HEK293 (cell line): Measurements from ENCODE around the gene SPACA4.

Experiments
- CTCF ChIA-PET: fragments of 350-600 bp; formaldehyde crosslinking; extraction: SDS; loops from one replicate; lab custom pipeline; 2021; ENCODE audit warnings: antibody characterized with exemption; lab: Yijun Ruan, JAX
- POLR2A ChIA-PET: fragments of 300-600 bp; formaldehyde crosslinking; extraction: SDS; loops from one replicate; lab custom pipeline; 2020; ENCODE audit warnings: antibody characterized with exemption, inconsistent platforms; lab: Yijun Ruan, JAX
- H3K27ac ChIP-seq: fragments of 200-500 bp; sonication (Bioruptor generic); 2 replicates; pipeline ENCODE4 v1.5.1; 2014; ENCODE audit warnings: low read depth, low read length, control low read depth, inconsistent platforms; ENCODE audit errors: extremely low read depth
- H3K36me3 ChIP-seq, 2 experiments: fragments of 200-500 bp in 1 of 2; sonication (Bioruptor generic) in 1 of 2; 1 replicate in 1 of 2; 2 replicates in 1 of 2; pipeline ENCODE4 v1.5.1; 2014 to 2017; ENCODE audit warnings: inconsistent platforms in 2 of 2, low read length in 2 of 2; ENCODE audit not compliant: control insufficient read depth in 2 of 2, insufficient read depth in 1 of 2
- H3K4me1 ChIP-seq: fragments of 200-500 bp; sonication (Bioruptor generic); 2 replicates; pipeline ENCODE4 v1.5.1; 2014; ENCODE audit warnings: mild to moderate bottlenecking, low read length, inconsistent platforms; ENCODE audit not compliant: control insufficient read depth, insufficient read depth
- H3K4me3 ChIP-seq: 2 replicates; pipeline ENCODE4 v1.5.1; 2011; ENCODE audit warnings: low read depth, mild to moderate bottlenecking, control low read depth, low read length, moderate library complexity
- H3K9me3 ChIP-seq: fragments of 200-500 bp; sonication (Bioruptor generic); 2 replicates; pipeline ENCODE4 v1.5.1; 2014; ENCODE audit warnings: low read depth, low read length, inconsistent platforms; ENCODE audit not compliant: control insufficient read depth, insufficient read depth
- BCL6B ChIP-seq: fragments of 450-650 bp; formaldehyde crosslinking; IDR thresholded peaks from 2 replicates; pipeline ENCODE4 v1.5.1; 2017; ENCODE audit warnings: missing biosample characterization, missing genetic modification characterization
- OVOL3 ChIP-seq: fragments of 450-650 bp; formaldehyde crosslinking; IDR thresholded peaks from 2 replicates; pipeline ENCODE4 v1.5.1; 2016; ENCODE audit warnings: missing biosample characterization, missing genetic modification characterization
- PRDM1 ChIP-seq: fragments of 450-650 bp; formaldehyde crosslinking; IDR thresholded peaks from 2 replicates; pipeline ENCODE4; 2016; ENCODE audit warnings: missing biosample characterization, missing genetic modification characterization
- SP3 ChIP-seq: fragments of 450-650 bp; formaldehyde crosslinking; IDR thresholded peaks from 2 replicates; pipeline ENCODE4 v1.5.1; 2016; ENCODE audit warnings: missing biosample characterization, missing genetic modification characterization
- ZIC2 ChIP-seq: fragments of 450-650 bp; formaldehyde crosslinking; IDR thresholded peaks from 2 replicates; pipeline ENCODE4 v1.5.1; 2016; ENCODE audit warnings: missing biosample characterization, missing genetic modification characterization
- ZNF121 ChIP-seq: fragments of 450-650 bp; formaldehyde crosslinking; IDR thresholded peaks from 2 replicates; pipeline ENCODE4 v1.5.1; 2016; ENCODE audit warnings: missing biosample characterization, missing genetic modification characterization
- ZNF138 ChIP-seq: fragments of 450-650 bp; formaldehyde crosslinking; IDR thresholded peaks from 2 replicates; pipeline ENCODE4 v1.5.1; 2016; ENCODE audit warnings: missing biosample characterization, missing genetic modification characterization, borderline replicate concordance
- ZNF157 ChIP-seq: fragments of 450-650 bp; formaldehyde crosslinking; IDR thresholded peaks from 2 replicates; pipeline ENCODE4 v1.5.1; 2016; ENCODE audit warnings: missing biosample characterization, missing genetic modification characterization
- ZNF16 ChIP-seq: fragments of 450-650 bp; formaldehyde crosslinking; IDR thresholded peaks from 2 replicates; pipeline ENCODE4 v1.5.1; 2016; ENCODE audit warnings: low read depth, missing biosample characterization, missing genetic modification characterization
- ZNF366 ChIP-seq: fragments of 450-650 bp; formaldehyde crosslinking; conservative IDR thresholded peaks from 2 replicates; pipeline ENCODE4 v1.5.1; 2016; ENCODE audit warnings: missing biosample characterization, missing genetic modification characterization
- ZNF596 ChIP-seq: fragments of 450-650 bp; IDR thresholded peaks from 2 replicates; pipeline ENCODE4 v1.5.0; 2018; ENCODE audit warnings: missing biosample characterization, mild to moderate bottlenecking, missing genetic modification characterization, moderate library complexity
- ZNF768 ChIP-seq: fragments of 450-650 bp; formaldehyde crosslinking; IDR thresholded peaks from 2 replicates; pipeline ENCODE4 v1.5.1; 2018; ENCODE audit warnings: missing biosample characterization, mild to moderate bottlenecking, missing genetic modification characterization
- ZNF776 ChIP-seq: fragments of 450-650 bp; formaldehyde crosslinking; IDR thresholded peaks from 2 replicates; pipeline ENCODE4 v1.5.0; 2017; ENCODE audit warnings: missing biosample characterization, missing genetic modification characterization, borderline replicate concordance
- ZNF777 ChIP-seq: fragments of 450-650 bp; formaldehyde crosslinking; IDR thresholded peaks from 2 replicates; pipeline ENCODE4 v1.5.1; 2017; ENCODE audit warnings: missing biosample characterization, missing genetic modification characterization, borderline replicate concordance
- ZSCAN4 ChIP-seq: fragments of 450-650 bp; formaldehyde crosslinking; IDR thresholded peaks from 2 replicates; pipeline ENCODE4 v1.5.1; 2017; ENCODE audit warnings: missing biosample characterization, missing genetic modification characterization
- TF ChIP-seq, protein P1 (sequence below): fragments of 450-650 bp; formaldehyde crosslinking; IDR thresholded peaks from 2 replicates; pipeline ENCODE4 v1.5.1; 2016; ENCODE audit warnings: missing biosample characterization, missing genetic modification characterization, borderline replicate concordance
- TF ChIP-seq, protein P2 (sequence below): fragments of 450-650 bp; formaldehyde crosslinking; IDR thresholded peaks from 2 replicates; pipeline ENCODE4 v1.5.1; 2017; ENCODE audit warnings: missing biosample characterization, missing genetic modification characterization
- TF ChIP-seq, protein P3 (sequence below): fragments of 450-650 bp; formaldehyde crosslinking; IDR thresholded peaks from 2 replicates; pipeline ENCODE4 v1.5.1; 2016; ENCODE audit warnings: missing biosample characterization, missing genetic modification characterization
- TF ChIP-seq, protein P4 (sequence below): fragments of 450-650 bp; formaldehyde crosslinking; IDR thresholded peaks from 2 replicates; pipeline ENCODE4 v1.5.1; 2016; ENCODE audit warnings: missing biosample characterization, missing genetic modification characterization

Gene SPACA4

GRCh38 chr19:48648134-48648533 lies 41.6 kb downstream of the SPACA4 start:
- Histone ChIP-seq H3K4me1 (peaks cover 9% of the 10 kb centered on the region), H3K9me3 (no peaks in the 10 kb centered on the region), H3K36me3 (no peaks in the 10 kb centered on the region), H3K27ac (no peak overlapping the region), H3K4me3 (no peak overlapping the region)
- POLR2A ChIA-PET, result no interaction called here
- CTCF ChIA-PET, result interaction anchor here (0.6 kb wide), 1 partner anchor 194 kb away, joined by 3 read pairs; no protein-coding TSS in a partner anchor
- TF ChIP-seq ZNF366, result peak; percentile 39; the same call in 1 of the 2 replicates
- TF ChIP-seq, protein P1, sequence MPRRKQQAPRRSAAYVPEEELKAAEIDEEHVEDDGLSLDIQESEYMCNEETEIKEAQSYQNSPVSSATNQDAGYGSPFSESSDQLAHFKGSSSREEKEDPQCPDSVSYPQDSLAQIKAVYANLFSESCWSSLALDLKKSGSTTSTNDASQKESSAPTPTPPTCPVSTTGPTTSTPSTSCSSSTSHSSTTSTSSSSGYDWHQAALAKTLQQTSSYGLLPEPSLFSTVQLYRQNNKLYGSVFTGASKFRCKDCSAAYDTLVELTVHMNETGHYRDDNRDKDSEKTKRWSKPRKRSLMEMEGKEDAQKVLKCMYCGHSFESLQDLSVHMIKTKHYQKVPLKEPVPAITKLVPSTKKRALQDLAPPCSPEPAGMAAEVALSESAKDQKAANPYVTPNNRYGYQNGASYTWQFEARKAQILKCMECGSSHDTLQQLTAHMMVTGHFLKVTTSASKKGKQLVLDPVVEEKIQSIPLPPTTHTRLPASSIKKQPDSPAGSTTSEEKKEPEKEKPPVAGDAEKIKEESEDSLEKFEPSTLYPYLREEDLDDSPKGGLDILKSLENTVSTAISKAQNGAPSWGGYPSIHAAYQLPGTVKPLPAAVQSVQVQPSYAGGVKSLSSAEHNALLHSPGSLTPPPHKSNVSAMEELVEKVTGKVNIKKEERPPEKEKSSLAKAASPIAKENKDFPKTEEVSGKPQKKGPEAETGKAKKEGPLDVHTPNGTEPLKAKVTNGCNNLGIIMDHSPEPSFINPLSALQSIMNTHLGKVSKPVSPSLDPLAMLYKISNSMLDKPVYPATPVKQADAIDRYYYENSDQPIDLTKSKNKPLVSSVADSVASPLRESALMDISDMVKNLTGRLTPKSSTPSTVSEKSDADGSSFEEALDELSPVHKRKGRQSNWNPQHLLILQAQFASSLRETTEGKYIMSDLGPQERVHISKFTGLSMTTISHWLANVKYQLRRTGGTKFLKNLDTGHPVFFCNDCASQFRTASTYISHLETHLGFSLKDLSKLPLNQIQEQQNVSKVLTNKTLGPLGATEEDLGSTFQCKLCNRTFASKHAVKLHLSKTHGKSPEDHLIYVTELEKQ, result no peak

DNA sequence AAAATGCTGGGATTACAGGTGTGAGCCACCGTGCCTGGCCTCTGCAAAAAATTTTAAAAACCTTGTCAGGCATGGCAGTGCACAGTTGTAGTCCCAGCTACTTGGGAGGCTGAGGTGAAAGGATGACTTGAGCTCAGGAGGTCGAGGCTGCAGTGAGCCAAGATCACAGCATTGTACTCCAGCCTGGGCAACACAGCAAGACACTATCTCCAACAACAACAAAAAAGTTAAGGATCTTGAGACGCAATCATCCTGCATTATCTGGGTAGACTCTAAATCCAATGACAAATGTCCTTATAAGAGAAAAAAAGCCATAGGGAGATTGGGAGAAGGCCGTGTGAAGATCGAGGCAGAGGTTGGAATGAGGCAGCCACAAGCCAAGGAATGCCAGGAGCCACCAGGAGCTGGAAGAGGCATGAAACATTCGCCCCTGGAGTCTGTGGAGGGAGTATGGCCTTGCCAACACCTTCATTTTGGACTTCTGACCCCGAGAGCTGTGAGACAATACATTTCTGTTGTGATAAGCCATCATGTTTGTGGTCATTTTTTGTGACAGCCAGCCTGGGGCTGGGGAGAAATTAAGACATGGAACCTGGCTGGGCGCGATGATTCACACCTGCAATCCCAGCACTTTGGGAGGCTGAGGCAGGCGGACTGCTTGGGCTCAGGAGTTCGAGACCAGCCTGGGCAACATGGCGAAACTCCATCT lies 44.6 kb downstream of the SPACA4 start:
- Histone ChIP-seq H3K4me3 (no peak overlapping the region), H3K27ac (no peak overlapping the region), H3K9me3 (no peaks in the 10 kb centered on the region), H3K4me1 (peaks cover 6% of the 10 kb centered on the region), H3K36me3 (no peaks in the 10 kb centered on the region; a peak in 1 of 3 replicates)
- ChIA-PET CTCF (interaction anchor here (0.6 to 1.8 kb wide), 5 partner anchors 23 to 549 kb away, joined by 3 to 7 read pairs (median 5); no protein-coding TSS in a partner anchor), POLR2A (interaction anchor here (1.5 kb wide), 1 partner anchor 32 kb away, joined by 3 read pairs; the partner anchor contains the start of genes RPL18 and SPHK2)
- TF ChIP-seq ZNF776 (no peak), ZNF121 (tag by site-specific recombination) (peak; percentile 79; the same call in 1 of the 2 replicates)

DNA sequence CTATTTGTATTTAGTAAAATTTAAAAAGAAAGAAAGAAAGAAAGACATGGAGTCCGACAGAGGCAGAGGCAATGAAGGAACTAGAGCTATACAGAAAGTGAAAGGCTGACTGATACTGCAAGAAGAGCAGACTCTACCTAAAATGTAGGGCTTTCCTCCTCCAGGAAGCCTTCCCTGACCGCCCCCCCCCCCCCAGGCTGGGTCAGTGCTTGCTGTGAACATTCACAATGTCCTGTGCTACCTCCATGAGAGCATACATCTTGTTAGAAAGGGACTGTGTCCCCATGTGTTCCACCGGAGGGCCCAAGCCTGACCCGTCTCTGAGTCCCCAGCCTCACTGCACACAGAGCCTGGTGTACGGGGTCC lies 45.1 kb downstream of the SPACA4 start:
- no peak overlapping the region for H3K27ac ChIP-seq
- no peaks in the 10 kb centered on the region; a peak in 1 of 3 replicates for H3K36me3 ChIP-seq
- peaks cover 6% of the 10 kb centered on the region for H3K4me1 ChIP-seq
- no peak overlapping the region for H3K4me3 ChIP-seq
- TF ChIP-seq ZNF138 (no peak), ZNF777 (tag by site-specific recombination) (no peak), ZNF16 (no peak), OVOL3 (tag by site-specific recombination) (no peak), SP3 (tag by site-specific recombination) (no peak), ZNF768 (tag by site-specific recombination) (no peak), BCL6B (no peak), ZIC2 (no peak), PRDM1 (tag by site-specific recombination) (no peak), ZNF596 (tag by site-specific recombination) (no peak), ZNF157 (no peak), ZSCAN4 (tag by site-specific recombination) (no peak)
- TF ChIP-seq, protein P2, sequence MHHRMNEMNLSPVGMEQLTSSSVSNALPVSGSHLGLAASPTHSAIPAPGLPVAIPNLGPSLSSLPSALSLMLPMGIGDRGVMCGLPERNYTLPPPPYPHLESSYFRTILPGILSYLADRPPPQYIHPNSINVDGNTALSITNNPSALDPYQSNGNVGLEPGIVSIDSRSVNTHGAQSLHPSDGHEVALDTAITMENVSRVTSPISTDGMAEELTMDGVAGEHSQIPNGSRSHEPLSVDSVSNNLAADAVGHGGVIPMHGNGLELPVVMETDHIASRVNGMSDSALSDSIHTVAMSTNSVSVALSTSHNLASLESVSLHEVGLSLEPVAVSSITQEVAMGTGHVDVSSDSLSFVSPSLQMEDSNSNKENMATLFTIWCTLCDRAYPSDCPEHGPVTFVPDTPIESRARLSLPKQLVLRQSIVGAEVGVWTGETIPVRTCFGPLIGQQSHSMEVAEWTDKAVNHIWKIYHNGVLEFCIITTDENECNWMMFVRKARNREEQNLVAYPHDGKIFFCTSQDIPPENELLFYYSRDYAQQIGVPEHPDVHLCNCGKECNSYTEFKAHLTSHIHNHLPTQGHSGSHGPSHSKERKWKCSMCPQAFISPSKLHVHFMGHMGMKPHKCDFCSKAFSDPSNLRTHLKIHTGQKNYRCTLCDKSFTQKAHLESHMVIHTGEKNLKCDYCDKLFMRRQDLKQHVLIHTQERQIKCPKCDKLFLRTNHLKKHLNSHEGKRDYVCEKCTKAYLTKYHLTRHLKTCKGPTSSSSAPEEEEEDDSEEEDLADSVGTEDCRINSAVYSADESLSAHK (tag by site-specific recombination), result no peak
- TF ChIP-seq, protein P3, sequence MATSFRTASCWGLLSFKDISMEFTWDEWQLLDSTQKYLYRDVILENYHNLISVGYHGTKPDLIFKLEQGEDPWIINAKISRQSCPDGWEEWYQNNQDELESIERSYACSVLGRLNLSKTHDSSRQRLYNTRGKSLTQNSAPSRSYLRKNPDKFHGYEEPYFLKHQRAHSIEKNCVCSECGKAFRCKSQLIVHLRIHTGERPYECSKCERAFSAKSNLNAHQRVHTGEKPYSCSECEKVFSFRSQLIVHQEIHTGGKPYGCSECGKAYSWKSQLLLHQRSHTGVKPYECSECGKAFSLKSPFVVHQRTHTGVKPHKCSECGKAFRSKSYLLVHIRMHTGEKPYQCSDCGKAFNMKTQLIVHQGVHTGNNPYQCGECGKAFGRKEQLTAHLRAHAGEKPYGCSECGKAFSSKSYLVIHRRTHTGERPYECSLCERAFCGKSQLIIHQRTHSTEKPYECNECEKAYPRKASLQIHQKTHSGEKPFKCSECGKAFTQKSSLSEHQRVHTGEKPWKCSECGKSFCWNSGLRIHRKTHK (tag by site-specific recombination), result no peak
- TF ChIP-seq, protein P4, sequence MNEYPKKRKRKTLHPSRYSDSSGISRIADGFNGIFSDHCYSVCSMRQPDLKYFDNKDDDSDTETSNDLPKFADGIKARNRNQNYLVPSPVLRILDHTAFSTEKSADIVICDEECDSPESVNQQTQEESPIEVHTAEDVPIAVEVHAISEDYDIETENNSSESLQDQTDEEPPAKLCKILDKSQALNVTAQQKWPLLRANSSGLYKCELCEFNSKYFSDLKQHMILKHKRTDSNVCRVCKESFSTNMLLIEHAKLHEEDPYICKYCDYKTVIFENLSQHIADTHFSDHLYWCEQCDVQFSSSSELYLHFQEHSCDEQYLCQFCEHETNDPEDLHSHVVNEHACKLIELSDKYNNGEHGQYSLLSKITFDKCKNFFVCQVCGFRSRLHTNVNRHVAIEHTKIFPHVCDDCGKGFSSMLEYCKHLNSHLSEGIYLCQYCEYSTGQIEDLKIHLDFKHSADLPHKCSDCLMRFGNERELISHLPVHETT (tag by site-specific recombination), result no peak
- TF ChIP-seq, all 188 proteins: peak for 0
- H3K9me3 ChIP-seq, result no peaks in the 10 kb centered on the region
- POLR2A ChIA-PET, result no interaction called here
- CTCF ChIA-PET, result interaction anchor here (1.0 to 1.8 kb wide), 2 partner anchors 23 to 136 kb away, joined by 6 to 7 read pairs; no protein-coding TSS in a partner anchor
